ENCODE results near the gene DNM3. TPM values are rescaled to one million over a fixed set of nuclear protein-coding genes. Genes with fewer than 3 reads are reported as not detected.

The DNM3 gene
- total and polyA plus RNA-seq, 9 of the 15 experiments (the other 6 are each of a cell fraction or from before 2014, with no cell fraction given): 0.08 to 0.36 (median 0.22) TPM; not detected in 1

DNA sequence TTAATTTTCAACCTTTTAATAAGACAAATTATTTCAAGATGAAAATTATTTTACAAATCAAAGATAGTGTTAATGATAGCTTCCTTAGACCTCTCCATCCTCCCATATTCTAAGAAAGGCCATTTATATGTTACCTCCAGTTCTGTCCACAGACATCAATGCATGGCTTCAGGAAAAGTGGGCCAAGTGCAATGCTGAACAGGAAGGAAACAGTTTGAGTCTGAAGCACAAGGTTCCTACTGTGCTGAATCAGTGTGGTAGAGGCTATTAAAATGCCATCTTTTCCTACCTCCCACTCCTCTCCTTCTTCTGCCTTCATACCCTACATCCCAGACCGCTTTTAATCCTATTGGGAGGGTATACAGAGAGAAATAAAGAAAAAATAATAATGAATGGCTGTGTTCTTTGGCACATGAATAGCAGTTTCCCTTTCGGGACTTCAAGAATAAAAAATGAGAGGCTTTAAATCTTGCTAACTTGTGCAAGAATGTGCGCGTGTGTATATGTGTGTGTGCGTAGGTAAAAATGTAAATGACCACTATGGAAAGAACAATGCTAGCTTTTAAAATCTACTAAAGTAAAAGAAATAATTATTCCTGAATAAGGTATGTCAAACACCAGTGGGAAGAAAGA is 516.6 kb downstream of the DNM3 start:
- whole genome bisulfite sequencing (ENCODE audit: insufficient coverage, low coverage, missing lambda C conversion rate): 18% methylated on average over 5 of the region's 5 CpGs
- in situ Hi-C loops (cut with MboI) (no loop called here), intact Hi-C loops (cut with micrococcal nuclease) (no loop called here)
- TF ChIP-seq BACH1 (tag; IDR thresholded peaks at IDR 0.05) (0 out of 2 replicates have a peak, but pooled peaks have one; percentile 23), SETDB1 (IDR thresholded peaks at IDR 0.05; ENCODE audit: low read length) (no peak)
- ATAC-seq (no peak), DNase-seq (ENCODE audit: extremely low read depth in 1 of 4, low spot score in 3 of 4) (no peak), FAIRE-seq (no peak)
- Histone ChIP-seq H3K27me3 (ENCODE audit: control insufficient read depth in 2 of 2, insufficient read depth in 2 of 2, low read length in 2 of 2) (no peaks in the 10 kb centered on the region), H3K4me2 (ENCODE audit: insufficient read depth, low read length) (no peak overlapping the region), H3K36me3 (ENCODE audit: control insufficient read depth, insufficient read depth, low read length) (no peaks in the 10 kb centered on the region), H3K9me3 (replicated peaks; ENCODE audit: control insufficient read depth, insufficient read depth, low read depth, low read length) (no peaks in the 10 kb centered on the region), H4K20me1 (replicated peaks; ENCODE audit: control insufficient read depth, insufficient read depth, low read length) (no peaks in the 10 kb centered on the region), H2AFZ (ENCODE audit: low read depth, low read length) (no peak overlapping the region), H3K79me2 (ENCODE audit: control insufficient read depth, insufficient read depth, low read length) (no peaks in the 10 kb centered on the region), H3K9ac (ENCODE audit: insufficient read depth in 1 of 2, low read depth in 2 of 2, low read length in 2 of 2) (no peak overlapping the region), H3K4me3 (no peak overlapping the region), H3K9me1 (ENCODE audit: control insufficient read depth, insufficient read depth, low read length) (no peaks in the 10 kb centered on the region), H3K27ac (ENCODE audit: extremely low read depth, low read depth, low read length) (no peak overlapping the region), H3K4me1 (replicated peaks in 1 of 2; ENCODE audit: control insufficient read depth in 2 of 2, insufficient read depth in 2 of 2, low read length in 2 of 2) (no peaks in the 10 kb centered on the region)
- ChIA-PET POLR2A (no interaction called here), CTCF (ENCODE audit: low intra/inter-chr PET ratio) (no interaction called here)
- no TSS peak for BruUV-seq (replicated peaks)

DNA sequence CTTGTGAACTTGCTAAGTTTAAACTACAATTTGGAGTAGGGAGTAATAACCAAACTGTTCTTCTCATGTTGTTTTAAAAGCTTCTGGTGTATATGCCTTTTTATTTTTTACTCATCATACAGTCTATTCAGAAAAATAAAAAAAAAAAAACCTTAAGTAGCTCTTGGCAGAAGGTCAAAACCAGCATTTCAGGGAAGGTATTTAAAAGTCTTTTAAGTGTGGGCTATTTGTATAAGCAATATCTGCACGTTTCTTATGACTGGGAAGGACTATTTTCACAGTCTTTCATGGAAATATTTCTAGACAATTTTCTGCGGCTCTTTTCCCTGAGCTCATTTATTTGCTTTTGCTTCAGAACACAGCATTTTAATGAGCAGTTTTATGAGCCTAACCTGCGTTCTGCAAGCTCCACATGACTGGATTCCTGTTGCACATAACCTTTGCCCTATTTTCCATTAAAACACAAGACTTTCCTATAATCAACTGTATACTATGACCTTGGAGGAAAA is 518.2 kb downstream of the DNM3 start:
- intact Hi-C loops (cut with micrococcal nuclease) (no loop called here), in situ Hi-C loops (cut with MboI) (no loop called here)
- no peaks in the 10 kb centered on the region for H3K9me1 ChIP-seq (ENCODE audit: control insufficient read depth, insufficient read depth, low read length)
- POLR2A ChIA-PET: interaction anchor here (0.8 to 1.1 kb wide), 3 partner anchors 24 to 352 kb away, joined by 3 to 4 read pairs (median 3); no protein-coding TSS in a partner anchor
- CTCF ChIA-PET (ENCODE audit: low intra/inter-chr PET ratio): no interaction called here
- no peak overlapping the region for H3K9ac ChIP-seq (ENCODE audit: insufficient read depth in 1 of 2, low read depth in 2 of 2, low read length in 2 of 2)
- no peaks in the 10 kb centered on the region for H3K36me3 ChIP-seq (ENCODE audit: control insufficient read depth, insufficient read depth, low read length)
- FAIRE-seq (no peak), DNase-seq (ENCODE audit: extremely low read depth in 1 of 4, low spot score in 3 of 4) (no peak), ATAC-seq (no peak)
- H2AFZ ChIP-seq (ENCODE audit: low read depth, low read length): no peak overlapping the region
- 4% methylated on average over 3 of the region's 3 CpGs for WGBS (ENCODE audit: insufficient coverage, low coverage, missing lambda C conversion rate)
- H3K79me2 ChIP-seq (ENCODE audit: control insufficient read depth, insufficient read depth, low read length): no peaks in the 10 kb centered on the region
- no peak overlapping the region for H3K27ac ChIP-seq (ENCODE audit: extremely low read depth, low read depth, low read length)
- no peaks in the 10 kb centered on the region for H4K20me1 ChIP-seq (replicated peaks; ENCODE audit: control insufficient read depth, insufficient read depth, low read length)
- no peaks in the 10 kb centered on the region for H3K4me1 ChIP-seq (replicated peaks in 1 of 2; ENCODE audit: control insufficient read depth in 2 of 2, insufficient read depth in 2 of 2, low read length in 2 of 2)
- no TSS peak for BruUV-seq (replicated peaks)
- no peaks in the 10 kb centered on the region for H3K27me3 ChIP-seq (ENCODE audit: control insufficient read depth in 2 of 2, insufficient read depth in 2 of 2, low read length in 2 of 2)
- H3K4me2 ChIP-seq (ENCODE audit: insufficient read depth, low read length): no peak overlapping the region
- no peak overlapping the region for H3K4me3 ChIP-seq
- no peaks in the 10 kb centered on the region for H3K9me3 ChIP-seq (replicated peaks; ENCODE audit: control insufficient read depth, insufficient read depth, low read depth, low read length)
- TF ChIP-seq MCM7 (IDR thresholded peaks at IDR 0.05) (no peak), GTF2A2 (tag; IDR thresholded peaks at IDR 0.05) (no peak), YBX1 (IDR thresholded peaks at IDR 0.05) (no peak), RHOXF2B (CRISPR knock-in tag; conservative IDR thresholded peaks at IDR 0.05) (no peak), DIDO1 (tag; IDR thresholded peaks at IDR 0.05; ENCODE audit: low read depth) (no peak), RBM15 (IDR thresholded peaks at IDR 0.05; ENCODE audit: insufficient read depth, low read length) (no peak), SAFB (IDR thresholded peaks at IDR 0.05; ENCODE audit: borderline replicate concordance, low read depth, low read length) (no peak)
- TF ChIP-seq, protein P1, sequence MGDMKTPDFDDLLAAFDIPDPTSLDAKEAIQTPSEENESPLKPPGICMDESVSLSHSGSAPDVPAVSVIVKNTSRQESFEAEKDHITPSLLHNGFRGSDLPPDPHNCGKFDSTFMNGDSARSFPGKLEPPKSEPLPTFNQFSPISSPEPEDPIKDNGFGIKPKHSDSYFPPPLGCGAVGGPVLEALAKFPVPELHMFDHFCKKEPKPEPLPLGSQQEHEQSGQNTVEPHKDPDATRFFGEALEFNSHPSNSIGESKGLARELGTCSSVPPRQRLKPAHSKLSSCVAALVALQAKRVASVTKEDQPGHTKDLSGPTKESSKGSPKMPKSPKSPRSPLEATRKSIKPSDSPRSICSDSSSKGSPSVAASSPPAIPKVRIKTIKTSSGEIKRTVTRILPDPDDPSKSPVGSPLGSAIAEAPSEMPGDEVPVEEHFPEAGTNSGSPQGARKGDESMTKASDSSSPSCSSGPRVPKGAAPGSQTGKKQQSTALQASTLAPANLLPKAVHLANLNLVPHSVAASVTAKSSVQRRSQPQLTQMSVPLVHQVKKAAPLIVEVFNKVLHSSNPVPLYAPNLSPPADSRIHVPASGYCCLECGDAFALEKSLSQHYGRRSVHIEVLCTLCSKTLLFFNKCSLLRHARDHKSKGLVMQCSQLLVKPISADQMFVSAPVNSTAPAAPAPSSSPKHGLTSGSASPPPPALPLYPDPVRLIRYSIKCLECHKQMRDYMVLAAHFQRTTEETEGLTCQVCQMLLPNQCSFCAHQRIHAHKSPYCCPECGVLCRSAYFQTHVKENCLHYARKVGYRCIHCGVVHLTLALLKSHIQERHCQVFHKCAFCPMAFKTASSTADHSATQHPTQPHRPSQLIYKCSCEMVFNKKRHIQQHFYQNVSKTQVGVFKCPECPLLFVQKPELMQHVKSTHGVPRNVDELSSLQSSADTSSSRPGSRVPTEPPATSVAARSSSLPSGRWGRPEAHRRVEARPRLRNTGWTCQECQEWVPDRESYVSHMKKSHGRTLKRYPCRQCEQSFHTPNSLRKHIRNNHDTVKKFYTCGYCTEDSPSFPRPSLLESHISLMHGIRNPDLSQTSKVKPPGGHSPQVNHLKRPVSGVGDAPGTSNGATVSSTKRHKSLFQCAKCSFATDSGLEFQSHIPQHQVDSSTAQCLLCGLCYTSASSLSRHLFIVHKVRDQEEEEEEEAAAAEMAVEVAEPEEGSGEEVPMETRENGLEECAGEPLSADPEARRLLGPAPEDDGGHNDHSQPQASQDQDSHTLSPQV (IDR thresholded peaks at IDR 0.05): no peak
- TF ChIP-seq, protein P2, sequence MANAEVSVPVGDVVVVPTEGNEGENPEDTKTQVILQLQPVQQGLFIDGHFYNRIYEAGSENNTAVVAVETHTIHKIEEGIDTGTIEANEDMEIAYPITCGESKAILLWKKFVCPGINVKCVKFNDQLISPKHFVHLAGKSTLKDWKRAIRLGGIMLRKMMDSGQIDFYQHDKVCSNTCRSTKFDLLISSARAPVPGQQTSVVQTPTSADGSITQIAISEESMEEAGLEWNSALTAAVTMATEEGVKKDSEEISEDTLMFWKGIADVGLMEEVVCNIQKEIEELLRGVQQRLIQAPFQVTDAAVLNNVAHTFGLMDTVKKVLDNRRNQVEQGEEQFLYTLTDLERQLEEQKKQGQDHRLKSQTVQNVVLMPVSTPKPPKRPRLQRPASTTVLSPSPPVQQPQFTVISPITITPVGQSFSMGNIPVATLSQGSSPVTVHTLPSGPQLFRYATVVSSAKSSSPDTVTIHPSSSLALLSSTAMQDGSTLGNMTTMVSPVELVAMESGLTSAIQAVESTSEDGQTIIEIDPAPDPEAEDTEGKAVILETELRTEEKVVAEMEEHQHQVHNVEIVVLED (CRISPR knock-in tag; IDR thresholded peaks at IDR 0.05): no peak
